H1 (cell line): ENCODE data around the gene SLC2A4. TPM values are rescaled to one million over a fixed set of nuclear protein-coding genes. Genes with fewer than 3 reads are reported as not detected.

Experiments used
- CTCF ChIA-PET: fragments of 300-600 bp; sonication (Branson Sonifier 250); formaldehyde crosslinking; loops from one replicate; lab custom pipeline; 2021; ENCODE audit not compliant: partially characterized antibody; lab: Charles Lee
- POLR2A ChIA-PET: fragments of 300-600 bp; sonication (Branson Sonifier 250); formaldehyde crosslinking; loops from one replicate; lab custom pipeline; 2021; ENCODE audit warnings: inconsistent platforms; ENCODE audit not compliant: partially characterized antibody; lab: Charles Lee
- DNase-seq, 2 experiments: peaks; one replicate each; pipeline versions ENCODE4 v3.0.0 to v3.0.0-alpha.2; 2010 to 2022; ENCODE audit warnings: low spot score in 2 of 2, low read depth in 1 of 2, mixed read lengths in 1 of 2
- FAIRE-seq: peaks from 2 replicates; lab custom pipeline; 2011; peaks lifted over from hg19 to GRCh38; lab: Jason Lieb, UNC
- H2AFZ ChIP-seq: 2 replicates; pipeline ENCODE4 v1.8.1; 2012; ENCODE audit warnings: low read length, inconsistent platforms
- H2AK5ac ChIP-seq: 2 replicates; pipeline ENCODE4 v1.6.1; 2013; ENCODE audit warnings: low read depth, low read length
- H2BK120ac ChIP-seq: replicated peaks from 2 replicates; pipeline ENCODE3; 2013; ENCODE audit warnings: low read depth, low read length, inconsistent platforms
- H2BK12ac ChIP-seq: 2 replicates; pipeline ENCODE4 v1.6.1; 2013; ENCODE audit warnings: low read depth, low read length
- H2BK15ac ChIP-seq: 2 replicates; pipeline ENCODE4 v1.6.1; 2013; ENCODE audit warnings: low read length
- H2BK20ac ChIP-seq: 2 replicates; pipeline ENCODE4 v1.6.1; 2013; ENCODE audit warnings: low read length
- H2BK5ac ChIP-seq: 2 replicates; pipeline ENCODE4 v1.6.1; 2013; ENCODE audit warnings: low read depth, low read length
- H3K14ac ChIP-seq: 2 replicates; pipeline ENCODE4 v1.6.1; 2013; ENCODE audit warnings: inconsistent platforms; ENCODE audit not compliant: insufficient read length
- H3K18ac ChIP-seq: 2 replicates; pipeline ENCODE4 v1.6.1; 2013; ENCODE audit warnings: low read length; ENCODE audit errors: extremely low read depth
- H3K23ac ChIP-seq: 2 replicates; pipeline ENCODE4 v1.6.1; 2013; ENCODE audit warnings: inconsistent platforms; ENCODE audit not compliant: insufficient read length
- H3K23me2 ChIP-seq: 2 replicates; pipeline ENCODE4 v1.6.1; 2013; ENCODE audit warnings: low read depth, low read length
- H3K27ac ChIP-seq: 2 replicates; pipeline ENCODE4 v1.6.1; 2011; ENCODE audit warnings: low read depth, low read length, inconsistent platforms
- H3K27me3 ChIP-seq, 4 experiments: replicated peaks in 1 of 4; 1 replicate in 1 of 4; 2 replicates in 3 of 4; pipeline versions ENCODE4 v1.6.1 to v1.8.1; 2011 to 2013; ENCODE audit warnings: low read length in 3 of 4, mild to moderate bottlenecking in 3 of 4, inconsistent platforms in 2 of 4, mixed read lengths in 2 of 4, moderate library complexity in 1 of 4; ENCODE audit not compliant: control insufficient read depth in 3 of 4, insufficient read depth in 3 of 4; ENCODE audit errors: extremely low read depth in 1 of 4
- H3K36me3 ChIP-seq, 4 experiments: 2 replicates each; pipeline versions ENCODE4 v1.6.1 to v1.8.1; 2011 to 2013; ENCODE audit warnings: mild to moderate bottlenecking in 4 of 4, low read length in 3 of 4, moderate library complexity in 2 of 4, control low read depth in 1 of 4, inconsistent platforms in 1 of 4; ENCODE audit not compliant: insufficient read depth in 4 of 4, control insufficient read depth in 2 of 4
- H3K4ac ChIP-seq: replicated peaks from 2 replicates; pipeline ENCODE3; 2013; ENCODE audit warnings: low read length, low read depth, mixed read lengths, inconsistent platforms; ENCODE audit not compliant: insufficient read length
- H3K4me1 ChIP-seq, 4 experiments: replicated peaks in 1 of 4; 1 replicate in 1 of 4; 2 replicates in 3 of 4; pipeline versions ENCODE4 v1.6.1 to v1.8.1; 2011 to 2013; ENCODE audit warnings: low read length in 3 of 4, inconsistent platforms in 2 of 4, mixed read lengths in 1 of 4; ENCODE audit not compliant: insufficient read depth in 4 of 4, control insufficient read depth in 3 of 4
- H3K4me2 ChIP-seq, 2 experiments: 2 replicates each; pipeline versions ENCODE4 v1.6.1 to v1.8.1; 2011 to 2013; ENCODE audit warnings: low read depth in 2 of 2, low read length in 2 of 2, control low read depth in 1 of 2, inconsistent platforms in 1 of 2, mild to moderate bottlenecking in 1 of 2; ENCODE audit not compliant: insufficient read depth in 1 of 2
- H3K4me3 ChIP-seq, 4 experiments: fragments of 200-600, 300-600 bp in 1 of 4; sonication (generic), shearing (Covaris generic), sonication (Bioruptor Twin) in 1 of 4; 2 replicates each; pipeline versions ENCODE4 v1.5.1 to v1.8.1; 2011 to 2016; ENCODE audit warnings: low read length in 4 of 4, low read depth in 3 of 4, control low read depth in 2 of 4, inconsistent platforms in 2 of 4, mild to moderate bottlenecking in 2 of 4, mixed read lengths in 1 of 4, moderate library complexity in 1 of 4; ENCODE audit not compliant: insufficient read depth in 2 of 4; ENCODE audit errors: extremely low read depth in 1 of 4
- H3K56ac ChIP-seq: replicated peaks from 2 replicates; pipeline ENCODE3; 2013; ENCODE audit warnings: low read depth, mild to moderate bottlenecking, mixed read lengths, low read length, inconsistent platforms; ENCODE audit not compliant: insufficient read length
- H3K79me1 ChIP-seq: 2 replicates; pipeline ENCODE4 v1.6.1; 2013; ENCODE audit warnings: low read depth, low read length, control low read depth
- H3K79me2 ChIP-seq, 2 experiments: 2 replicates each; pipeline versions ENCODE4 v1.6.1 to v1.8.1; 2012 to 2013; ENCODE audit warnings: low read length in 2 of 2, mild to moderate bottlenecking in 2 of 2, inconsistent platforms in 1 of 2; ENCODE audit not compliant: insufficient read depth in 2 of 2, control insufficient read depth in 1 of 2
- H3K9ac ChIP-seq, 4 experiments: replicated peaks in 1 of 4; 1 replicate in 1 of 4; 2 replicates in 3 of 4; pipeline versions ENCODE4 v1.6.1 to v1.8.1; 2011 to 2013; ENCODE audit warnings: low read depth in 3 of 4, low read length in 3 of 4, control low read depth in 2 of 4, mild to moderate bottlenecking in 2 of 4, moderate library complexity in 2 of 4, inconsistent platforms in 1 of 4; ENCODE audit errors: extremely low read depth in 1 of 4
- H3K9me3 ChIP-seq, 2 experiments: 2 replicates each; pipeline versions ENCODE4 v1.6.1 to v1.8.1; 2012 to 2013; ENCODE audit warnings: mild to moderate bottlenecking in 2 of 2, moderate library complexity in 2 of 2, control low read depth in 1 of 2, inconsistent platforms in 1 of 2, low read depth in 1 of 2, low read length in 1 of 2, mixed read lengths in 1 of 2; ENCODE audit not compliant: insufficient read depth in 2 of 2
- H4K20me1 ChIP-seq, 2 experiments: replicated peaks in 1 of 2; 2 replicates each; pipeline versions ENCODE3 to v1.8.1; 2011 to 2013; ENCODE audit warnings: inconsistent platforms in 2 of 2, low read length in 2 of 2, mild to moderate bottlenecking in 1 of 2; ENCODE audit not compliant: insufficient read depth in 2 of 2, control insufficient read depth in 1 of 2
- H4K5ac ChIP-seq: 2 replicates; pipeline ENCODE4 v1.6.1; 2013; ENCODE audit warnings: low read length, low read depth, mixed read lengths, inconsistent platforms; ENCODE audit not compliant: insufficient read length
- H4K8ac ChIP-seq: 2 replicates; pipeline ENCODE4 v1.8.0; 2013; ENCODE audit warnings: mild to moderate bottlenecking, moderate library complexity, low read length, inconsistent platforms; ENCODE audit not compliant: insufficient read depth; ENCODE audit errors: extremely low read depth
- H4K91ac ChIP-seq: replicated peaks from 2 replicates; pipeline ENCODE3; 2013; ENCODE audit warnings: low read length, mixed read lengths, inconsistent platforms; ENCODE audit not compliant: insufficient read length
- CREB1 ChIP-seq: IDR thresholded peaks from 2 replicates; pipeline ENCODE4 v1.6.1; 2012; ENCODE audit warnings: inconsistent platforms
- CTCF ChIP-seq, 3 experiments: IDR thresholded peaks; 1 replicate in 2 of 3; 2 replicates in 1 of 3; pipeline versions ENCODE4 v1.5.1 to v1.6.1; 2011; ENCODE audit warnings: low read length in 3 of 3, mild to moderate bottlenecking in 3 of 3, inconsistent platforms in 2 of 3, low read depth in 1 of 3, moderate library complexity in 1 of 3; ENCODE audit not compliant: insufficient read depth in 1 of 3; ENCODE audit errors: control extremely low read depth in 1 of 3
- NRF1 ChIP-seq: IDR thresholded peaks from 2 replicates; pipeline ENCODE4 v1.6.1; 2011; ENCODE audit warnings: mild to moderate bottlenecking, low read depth, low read length, improper control_type of control experiment
- PHF8 ChIP-seq: fragments of 200-600 bp; sonication (generic); conservative IDR thresholded peaks from 2 replicates; pipeline ENCODE4 v1.7.1; 2012; ENCODE audit warnings: low read depth, mild to moderate bottlenecking, inconsistent platforms, low read length, moderate library complexity
- RFX5 ChIP-seq: IDR thresholded peaks from 2 replicates; pipeline ENCODE4 v1.6.1; 2011; ENCODE audit warnings: low read depth, low read length, improper control_type of control experiment, borderline replicate concordance
- SIRT6 ChIP-seq: IDR thresholded peaks from one replicate; pipeline ENCODE4 v1.7.1; 2012; ENCODE audit warnings: low read length, inconsistent platforms
- SP1 ChIP-seq: IDR thresholded peaks from 2 replicates; pipeline ENCODE4 v1.6.1; 2011; ENCODE audit warnings: low read depth, low read length
- SRF ChIP-seq: IDR thresholded peaks from 2 replicates; pipeline ENCODE4 v1.6.1; 2011; ENCODE audit warnings: mild to moderate bottlenecking, low read depth, low read length, moderate library complexity
- TAF7 ChIP-seq: optimal IDR thresholded peaks from 2 replicates; pipeline ENCODE3; 2011; ENCODE audit warnings: low read depth, mild to moderate bottlenecking, inconsistent platforms, low read length, moderate library complexity, borderline replicate concordance
- WGBS, 2 experiments: shearing (Covaris generic) in 1 of 2; methylation state at CpG; one replicate each; pipeline versions ENCODE4 v1.1.6 to v1.1.7; 2013 to 2015; ENCODE audit warnings: low lambda C conversion rate in 2 of 2, mixed read lengths in 2 of 2, inconsistent platforms in 1 of 2, low coverage in 1 of 2, missing lambda C conversion rate in 1 of 2; ENCODE audit not compliant: insufficient replicate concordance in 2 of 2, insufficient coverage in 1 of 2, insufficient read length in 1 of 2; ENCODE audit errors: extremely low coverage in 1 of 2, missing lambda C conversion rate in 1 of 2; 5-methylcytosine and 5-hydroxymethylcytosine counted together
- polyA plus RNA-seq, 7 experiments: library from polyadenylated mRNA; depleted of rRNA in 3 of 7; stranded (reverse) in 5 of 7; unstranded in 2 of 7; fragments of >200 nt in 5 of 7; fragments of 200-250 nt in 2 of 7; gene quantifications; 1 replicate in 5 of 7; 2 replicates in 1 of 7; 4 replicates in 1 of 7; pipeline versions ENCODE4 v1.2.1 to v1.2.3, GENCODE V29; 2011 to 2013; ENCODE audit warnings: missing spikeins in 2 of 7, mixed read lengths in 2 of 7
- total RNA-seq: library from RNA; stranded (reverse); fragmentation: NEBNext Ultra II Directional; extraction: Animal tissue kit (Norgen Biotek cat#: 25700); gene quantifications from 2 replicates; pipeline ENCODE4 v1.2.1, GENCODE V29; 2021
- TF ChIP-seq, protein P1 (sequence below): IDR thresholded peaks from 2 replicates; pipeline ENCODE4 v1.6.1; 2012; ENCODE audit warnings: low read length, inconsistent platforms

SLC2A4 gene
- total and polyA plus RNA-seq, 2 of the 8 experiments (the other 6 are each of a cell fraction or from before 2014, with no cell fraction given): 5.7 to 6.9 TPM

GRCh38 chr17:7292194-7292593, 10.7 kb downstream of the SLC2A4 start:
- 73% methylated on average over 2 of the region's 2 CpGs; no CpG with 5 or more reads in 1 of the 2 experiments for WGBS, 2 experiments
- Histone ChIP-seq H3K9me3 (no peaks in the 10 kb centered on the region; a peak in 1 of 4 replicates), H3K27ac (no peak overlapping the region), H4K5ac (no peak overlapping the region), H3K4me1 (peaks cover 0 to 14% (median 9%) of the 10 kb centered on the region in 4 experiments; a peak in 6 of 7 replicates), H4K8ac (no peak overlapping the region), H3K4ac (no peak overlapping the region), H3K56ac (no peak overlapping the region), H3K14ac (no peak overlapping the region), H2BK12ac (no peak overlapping the region), H3K79me2 (no peaks in the 10 kb centered on the region), H3K4me3 (no peak overlapping the region), H2BK5ac (no peak overlapping the region), H3K36me3 (no peaks in the 10 kb centered on the region), H2BK15ac (no peak overlapping the region), H4K20me1 (peaks cover 0 to 9% of the 10 kb centered on the region in 2 experiments), H3K18ac (no peak overlapping the region), H2AFZ (no peak overlapping the region), H2BK20ac (no peak overlapping the region), H4K91ac (no peak overlapping the region), H2BK120ac (no peak overlapping the region), H3K9ac (no peak overlapping the region), H3K79me1 (peaks cover 2% of the 10 kb centered on the region; the same call in 1 of the 2 replicates), H3K27me3 (peaks cover 3 to 11% (median 9%) of the 10 kb centered on the region in 4 experiments), H2AK5ac (no peak overlapping the region), H3K23ac (no peak overlapping the region), H3K4me2 (no peak overlapping the region), H3K23me2 (peaks cover 2% of the 10 kb centered on the region; the same call in 1 of the 2 replicates)
- DNase-seq: no peak
- CTCF ChIA-PET: interaction anchor here (0.8 to 5.7 kb wide), 8 partner anchors 10 to 269 kb away, joined by 3 to 46 read pairs (median 4); partner anchors contain the start of gene SLC2A4
- POLR2A ChIA-PET: interaction anchor here (0.9 to 6.7 kb wide), 12 partner anchors 7 to 71 kb away, joined by 3 to 94 read pairs (median 8); partner anchors contain the start of genes CLDN7, CTDNEP1, DVL2 and ELP5
- no peak for FAIRE-seq
- TF ChIP-seq SP1 (no peak), CREB1 (no peak), SRF (no peak), TAF7 (no peak), RFX5 (no peak), PHF8 (no peak), CTCF (IDR thresholded peaks at IDR 0.05; ENCODE audit: control extremely low read depth in 1 of 3, insufficient read depth in 1 of 3, low read depth in 1 of 3, low read length in 3 of 3) (no peak), SIRT6 (no peak), NRF1 (no peak)
- TF ChIP-seq, protein P1, sequence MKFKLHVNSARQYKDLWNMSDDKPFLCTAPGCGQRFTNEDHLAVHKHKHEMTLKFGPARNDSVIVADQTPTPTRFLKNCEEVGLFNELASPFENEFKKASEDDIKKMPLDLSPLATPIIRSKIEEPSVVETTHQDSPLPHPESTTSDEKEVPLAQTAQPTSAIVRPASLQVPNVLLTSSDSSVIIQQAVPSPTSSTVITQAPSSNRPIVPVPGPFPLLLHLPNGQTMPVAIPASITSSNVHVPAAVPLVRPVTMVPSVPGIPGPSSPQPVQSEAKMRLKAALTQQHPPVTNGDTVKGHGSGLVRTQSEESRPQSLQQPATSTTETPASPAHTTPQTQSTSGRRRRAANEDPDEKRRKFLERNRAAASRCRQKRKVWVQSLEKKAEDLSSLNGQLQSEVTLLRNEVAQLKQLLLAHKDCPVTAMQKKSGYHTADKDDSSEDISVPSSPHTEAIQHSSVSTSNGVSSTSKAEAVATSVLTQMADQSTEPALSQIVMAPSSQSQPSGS: no peak
